Measurements from ENCODE around the gene GFPT2.

Gene GFPT2

DNA sequence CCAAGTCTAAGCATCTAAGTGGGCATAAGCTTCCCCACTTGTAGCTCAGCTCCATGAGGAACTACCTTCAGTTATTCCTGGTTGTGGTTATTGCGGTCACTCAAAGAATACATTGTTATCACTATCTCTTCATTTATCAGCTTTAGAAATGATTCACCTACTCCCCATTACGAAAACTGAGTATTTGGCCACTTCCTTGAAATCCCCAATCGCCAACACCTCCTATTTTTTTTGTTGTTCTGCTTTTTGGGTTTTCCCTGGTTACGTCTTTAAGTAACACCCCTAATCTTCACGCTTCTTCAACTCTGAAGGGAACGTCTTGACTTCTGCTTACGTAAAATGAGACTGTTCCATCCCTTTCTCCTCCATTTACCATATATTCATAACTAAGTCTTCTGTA is 81.9 kb downstream of the GFPT2 start:
- DNase-seq = peak; percentile 36 to 72 (median 66)

- no peak for DNase-seq
Observed at GRCh38 chr5:180259260-180259611, 93.9 kb downstream of the GFPT2 start.

DNA sequence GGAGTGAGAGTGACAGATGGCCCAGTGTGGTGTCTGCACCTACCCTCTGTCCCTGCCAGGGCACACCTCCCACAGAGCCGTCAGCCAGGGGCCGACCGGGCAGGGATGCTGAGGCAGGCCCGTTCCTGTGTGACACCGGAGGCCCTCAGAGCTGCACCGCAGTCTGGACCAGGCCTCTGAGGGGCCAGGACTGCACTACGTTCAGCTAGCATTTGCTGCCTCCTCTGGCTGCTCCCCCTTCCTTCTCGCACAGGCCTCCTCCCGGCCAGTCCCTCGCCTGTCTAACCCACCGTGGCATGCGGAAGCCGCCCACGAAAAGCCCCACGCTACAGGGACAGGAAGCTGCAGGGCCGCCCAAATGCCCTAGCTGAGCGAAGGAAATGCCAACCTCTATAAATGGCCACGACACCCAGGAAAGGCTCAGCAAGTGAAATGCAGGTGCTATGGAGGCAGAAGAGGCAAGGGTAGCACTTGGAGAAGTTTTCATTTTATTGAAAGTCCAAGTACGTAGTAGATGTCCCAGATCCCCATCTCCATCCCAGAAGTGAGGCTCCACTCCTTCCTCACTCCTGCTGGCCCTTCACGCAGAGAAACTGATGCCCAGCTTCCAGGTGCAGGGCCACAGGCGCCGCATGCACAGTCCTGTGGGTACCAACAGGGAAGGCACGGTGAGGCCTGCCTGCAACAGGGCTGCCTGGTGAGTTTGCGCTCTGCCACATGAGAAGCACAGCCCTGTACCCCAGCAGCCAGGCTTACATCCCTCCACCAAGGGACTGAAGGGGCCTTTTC is 99.9 kb downstream of the GFPT2 start:
- DNase-seq = no peak

DNA sequence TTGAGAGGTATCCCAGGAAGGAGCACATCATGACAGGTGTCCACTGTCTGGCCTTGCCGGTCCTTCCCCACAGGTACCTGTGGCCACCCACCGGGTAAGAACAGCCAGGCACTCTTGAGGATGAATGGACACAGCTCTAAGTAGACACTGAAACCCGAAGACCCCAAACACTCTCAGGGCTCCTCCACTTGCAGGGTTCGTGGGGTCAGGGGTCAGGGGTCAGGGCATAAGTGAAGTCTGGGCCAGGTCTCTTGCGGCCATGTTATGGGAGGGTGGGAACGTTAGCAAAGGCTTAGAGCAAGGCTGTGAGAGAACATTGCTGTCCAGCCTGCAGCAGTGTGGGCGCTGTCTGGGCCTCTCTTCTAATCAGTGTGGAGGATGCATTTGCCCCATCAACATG is 101.2 kb downstream of the GFPT2 start:
- DNase-seq = no peak

DNA sequence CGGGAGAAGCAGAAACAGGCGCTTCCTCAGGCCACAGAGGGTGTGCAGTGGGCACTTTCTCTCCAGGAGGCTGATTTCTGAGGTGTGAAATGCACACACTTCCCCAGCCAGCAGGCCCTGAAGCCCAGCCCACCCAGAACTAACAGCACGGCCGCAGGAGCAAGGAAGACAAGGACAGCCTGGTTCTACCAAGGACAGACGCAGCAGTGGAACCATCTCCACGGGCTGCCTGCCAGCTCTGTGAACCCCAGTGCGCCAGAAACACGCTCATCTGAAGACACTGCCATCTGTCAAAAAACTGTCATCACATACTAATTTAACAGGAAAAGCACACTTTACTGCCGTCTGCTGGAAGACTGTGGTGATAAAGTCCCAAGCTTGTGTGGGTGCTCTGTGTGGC is 102.0 kb downstream of the GFPT2 start:
- no peak for DNase-seq
